Panc1 (cell line): ENCODE measurements around the gene ZDBF2. TPM values are rescaled to one million over a fixed set of nuclear protein-coding genes. Genes with fewer than 3 reads are reported as not detected.

Experiments used
- ATAC-seq: fragments of 200-7000 bp; cut with Tn5 transposase; 2 replicates; pipeline ENCODE4 v1.9.1; 2020; ENCODE audit warnings: mild to moderate bottlenecking, moderate library complexity
- BruUV-seq: library from RNA; stranded (reverse); fragments of 400-500 nt; replicated peaks from 2 replicates; lab custom pipeline; 2021; lab: Mats Ljungman, UMichigan
- CTCF ChIA-PET: fragments of 300-600 bp; sonication (Branson Sonifier 250); formaldehyde crosslinking; loops from one replicate; lab custom pipeline; 2022; ENCODE audit warnings: antibody characterized with exemption; lab: Charles Lee
- POLR2A ChIA-PET: fragments of 300-600 bp; sonication (Branson Sonifier 250); formaldehyde crosslinking; loops from one replicate; lab custom pipeline; 2022; ENCODE audit warnings: antibody characterized with exemption; lab: Charles Lee
- DNase-seq: peaks from one replicate; pipeline ENCODE4 v3.0.0-alpha.2; 2010; ENCODE audit warnings: low read depth, low spot score
- H3K27ac ChIP-seq: 2 replicates; pipeline ENCODE4 v1.5.1; 2011; ENCODE audit warnings: mild to moderate bottlenecking, low read length, inconsistent platforms
- H3K27me3 ChIP-seq: fragments of 200-500 bp; sonication (Bioruptor generic); 2 replicates; pipeline ENCODE4 v1.6.0; 2014; ENCODE audit warnings: low read length, inconsistent platforms; ENCODE audit not compliant: control insufficient read depth, insufficient read depth
- H3K36me3 ChIP-seq: fragments of 200-500 bp; sonication (Bioruptor generic); 2 replicates; pipeline ENCODE4 v1.5.1; 2014; ENCODE audit warnings: inconsistent platforms, mild to moderate bottlenecking, low read length, moderate library complexity; ENCODE audit not compliant: control insufficient read depth, insufficient read depth
- H3K4me1 ChIP-seq: 2 replicates; pipeline ENCODE4 v1.5.1; 2011; ENCODE audit warnings: inconsistent platforms, mild to moderate bottlenecking, low read length, moderate library complexity; ENCODE audit not compliant: control insufficient read depth, insufficient read depth
- H3K4me3 ChIP-seq, 2 experiments: 2 replicates each; pipeline ENCODE4 v1.5.1; 2011 to 2012; ENCODE audit warnings: low read depth in 2 of 2, low read length in 2 of 2, mild to moderate bottlenecking in 2 of 2, inconsistent platforms in 1 of 2, moderate library complexity in 1 of 2
- H3K9me3 ChIP-seq: fragments of 200-500 bp; sonication (Bioruptor generic); 2 replicates; pipeline ENCODE4 v1.5.1; 2014; ENCODE audit warnings: low read depth, mild to moderate bottlenecking, inconsistent platforms, low read length, moderate library complexity; ENCODE audit not compliant: control insufficient read depth, insufficient read depth
- POLR2AphosphoS5 ChIP-seq: IDR thresholded peaks from 2 replicates; pipeline ENCODE4 v1.6.1; 2012; ENCODE audit warnings: mild to moderate bottlenecking, low read depth, low read length, moderate library complexity
- SIN3A ChIP-seq: IDR thresholded peaks from 2 replicates; pipeline ENCODE4 v1.6.1; 2012; ENCODE audit warnings: low read depth, mild to moderate bottlenecking, low read length, moderate library complexity, borderline replicate concordance; ENCODE audit not compliant: insufficient read depth
- TCF7L2 ChIP-seq: IDR thresholded peaks from 2 replicates; pipeline ENCODE4 v1.6.1; 2011; ENCODE audit warnings: mild to moderate bottlenecking, low read depth, low read length, inconsistent platforms
- in situ Hi-C: cut with HindIII; loops from 2 replicates; pipeline ENCODE4 v1.10.0; 2016; ENCODE audit warnings: low sequenced_read_pairs, low pct_unique_long_range_greater_than_20kb
- intact Hi-C: fragments of 100-400 bp; cut with micrococcal nuclease; formaldehyde crosslinking; loops from one replicate; pipeline ENCODE4 v1.10.0; 2022; ENCODE audit not compliant: unreplicated experiment
- total RNA-seq: library from RNA; stranded (reverse); gene quantifications from one replicate; pipeline ENCODE4 v1.2.1, GENCODE V29; 2021; ENCODE audit not compliant: unreplicated experiment
- TF ChIP-seq, protein P1 (sequence below), 2 experiments: IDR thresholded peaks; 2 replicates each; pipeline ENCODE4 v1.6.1; 2011 to 2012; ENCODE audit warnings: low read depth in 2 of 2, control low read depth in 1 of 2, low read length in 1 of 2, mild to moderate bottlenecking in 1 of 2, moderate library complexity in 1 of 2; ENCODE audit not compliant: insufficient read depth in 1 of 2
- TF ChIP-seq, protein P2 (sequence below): fragments of 450-650 bp; IDR thresholded peaks from 2 replicates; pipeline ENCODE4 v1.5.1; 2017; ENCODE audit warnings: mild to moderate bottlenecking

The ZDBF2 gene
- total RNA-seq, 1 experiment from 2014 or later = 4.2 TPM

DNA sequence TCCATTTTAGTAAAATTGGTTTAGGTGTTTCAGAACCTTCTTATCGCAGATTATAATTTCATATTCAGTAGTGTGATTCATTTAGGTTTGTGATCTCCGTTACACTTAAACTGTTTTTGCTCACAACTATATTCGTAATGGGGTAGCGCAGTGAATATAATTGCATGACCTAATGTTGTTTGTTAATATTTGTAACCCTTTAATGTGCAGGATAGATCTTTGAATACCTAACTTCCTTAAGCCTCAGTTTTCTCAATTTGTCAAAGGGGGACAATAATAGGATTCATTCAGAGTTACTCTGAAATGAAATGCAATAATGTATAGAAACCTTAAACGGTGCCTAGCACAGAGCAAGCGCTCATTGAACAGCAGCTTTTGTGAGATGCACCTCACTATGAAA is 558 bp upstream of the ZDBF2 start:
- H3K27me3 ChIP-seq = peaks cover 12% of the 10 kb centered on the region
- H3K4me3 ChIP-seq = peak overlapping the region; percentile 55 to 60
- POLR2A ChIA-PET = interaction anchor here (0.6 kb wide), 1 partner anchor 1473 kb away, joined by 3 read pairs; no protein-coding TSS in a partner anchor
- intact Hi-C loops (no loop called here), in situ Hi-C loops (no loop called here)
- H3K36me3 ChIP-seq = no peaks in the 10 kb centered on the region; the same call in 1 of the 2 replicates
- H3K4me1 ChIP-seq = no peaks in the 10 kb centered on the region
- CTCF ChIA-PET = no interaction called here
- no peaks in the 10 kb centered on the region for H3K9me3 ChIP-seq
- no TSS peak for BruUV-seq
- TF ChIP-seq, protein P1, sequence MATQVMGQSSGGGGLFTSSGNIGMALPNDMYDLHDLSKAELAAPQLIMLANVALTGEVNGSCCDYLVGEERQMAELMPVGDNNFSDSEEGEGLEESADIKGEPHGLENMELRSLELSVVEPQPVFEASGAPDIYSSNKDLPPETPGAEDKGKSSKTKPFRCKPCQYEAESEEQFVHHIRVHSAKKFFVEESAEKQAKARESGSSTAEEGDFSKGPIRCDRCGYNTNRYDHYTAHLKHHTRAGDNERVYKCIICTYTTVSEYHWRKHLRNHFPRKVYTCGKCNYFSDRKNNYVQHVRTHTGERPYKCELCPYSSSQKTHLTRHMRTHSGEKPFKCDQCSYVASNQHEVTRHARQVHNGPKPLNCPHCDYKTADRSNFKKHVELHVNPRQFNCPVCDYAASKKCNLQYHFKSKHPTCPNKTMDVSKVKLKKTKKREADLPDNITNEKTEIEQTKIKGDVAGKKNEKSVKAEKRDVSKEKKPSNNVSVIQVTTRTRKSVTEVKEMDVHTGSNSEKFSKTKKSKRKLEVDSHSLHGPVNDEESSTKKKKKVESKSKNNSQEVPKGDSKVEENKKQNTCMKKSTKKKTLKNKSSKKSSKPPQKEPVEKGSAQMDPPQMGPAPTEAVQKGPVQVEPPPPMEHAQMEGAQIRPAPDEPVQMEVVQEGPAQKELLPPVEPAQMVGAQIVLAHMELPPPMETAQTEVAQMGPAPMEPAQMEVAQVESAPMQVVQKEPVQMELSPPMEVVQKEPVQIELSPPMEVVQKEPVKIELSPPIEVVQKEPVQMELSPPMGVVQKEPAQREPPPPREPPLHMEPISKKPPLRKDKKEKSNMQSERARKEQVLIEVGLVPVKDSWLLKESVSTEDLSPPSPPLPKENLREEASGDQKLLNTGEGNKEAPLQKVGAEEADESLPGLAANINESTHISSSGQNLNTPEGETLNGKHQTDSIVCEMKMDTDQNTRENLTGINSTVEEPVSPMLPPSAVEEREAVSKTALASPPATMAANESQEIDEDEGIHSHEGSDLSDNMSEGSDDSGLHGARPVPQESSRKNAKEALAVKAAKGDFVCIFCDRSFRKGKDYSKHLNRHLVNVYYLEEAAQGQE (IDR thresholded peaks at IDR 0.05; ENCODE audit: insufficient read depth in 1 of 2, low read depth in 2 of 2, low read length in 1 of 2) = no peak
- TF ChIP-seq, protein P2, sequence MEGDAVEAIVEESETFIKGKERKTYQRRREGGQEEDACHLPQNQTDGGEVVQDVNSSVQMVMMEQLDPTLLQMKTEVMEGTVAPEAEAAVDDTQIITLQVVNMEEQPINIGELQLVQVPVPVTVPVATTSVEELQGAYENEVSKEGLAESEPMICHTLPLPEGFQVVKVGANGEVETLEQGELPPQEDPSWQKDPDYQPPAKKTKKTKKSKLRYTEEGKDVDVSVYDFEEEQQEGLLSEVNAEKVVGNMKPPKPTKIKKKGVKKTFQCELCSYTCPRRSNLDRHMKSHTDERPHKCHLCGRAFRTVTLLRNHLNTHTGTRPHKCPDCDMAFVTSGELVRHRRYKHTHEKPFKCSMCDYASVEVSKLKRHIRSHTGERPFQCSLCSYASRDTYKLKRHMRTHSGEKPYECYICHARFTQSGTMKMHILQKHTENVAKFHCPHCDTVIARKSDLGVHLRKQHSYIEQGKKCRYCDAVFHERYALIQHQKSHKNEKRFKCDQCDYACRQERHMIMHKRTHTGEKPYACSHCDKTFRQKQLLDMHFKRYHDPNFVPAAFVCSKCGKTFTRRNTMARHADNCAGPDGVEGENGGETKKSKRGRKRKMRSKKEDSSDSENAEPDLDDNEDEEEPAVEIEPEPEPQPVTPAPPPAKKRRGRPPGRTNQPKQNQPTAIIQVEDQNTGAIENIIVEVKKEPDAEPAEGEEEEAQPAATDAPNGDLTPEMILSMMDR = no peak
- TF ChIP-seq TCF7L2 (no peak), POLR2AphosphoS5 (no peak), SIN3A (no peak)
- DNase-seq (no peak), ATAC-seq (no peak)
- no peak overlapping the region for H3K27ac ChIP-seq

DNA sequence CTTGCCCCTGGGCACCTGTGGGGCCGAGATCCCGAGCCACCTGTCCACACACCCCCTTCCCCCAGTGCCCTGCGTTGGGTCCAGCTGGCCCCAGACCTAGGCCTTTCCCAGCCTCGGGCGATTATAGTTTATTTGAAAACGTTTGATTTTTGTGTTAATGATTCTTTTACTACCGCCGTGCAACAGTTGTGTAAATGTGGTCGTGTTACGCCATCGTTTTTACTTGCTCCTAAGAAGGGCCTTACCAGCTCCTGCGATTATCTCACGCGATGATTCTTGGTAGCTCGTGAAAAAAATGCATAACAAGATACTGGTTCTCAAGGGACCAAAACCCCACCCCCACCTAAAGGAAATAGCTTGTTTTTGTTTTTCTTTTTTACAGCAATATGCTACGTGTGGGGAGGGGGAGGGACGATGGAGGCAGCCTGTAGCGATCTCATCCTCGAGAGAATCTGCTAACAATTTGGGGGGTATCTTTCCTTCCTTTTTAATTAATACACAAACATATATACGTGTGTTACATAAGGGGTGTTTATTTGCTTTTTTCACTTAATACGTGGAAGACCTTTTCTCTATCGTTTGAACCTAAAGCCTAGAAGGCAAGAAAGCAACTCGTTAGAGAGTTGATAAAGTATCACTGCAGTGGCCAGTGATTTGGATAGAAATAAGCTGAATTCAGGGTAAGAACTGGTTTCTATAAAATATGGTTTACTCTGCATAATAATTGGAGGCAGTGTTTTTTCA is 1.0 kb downstream of the ZDBF2 start:
- BruUV-seq = TSS peak; percentile 78

More for the DNA sequence above, 1.0 kb downstream of the ZDBF2 start:
- H3K9me3 ChIP-seq = no peaks in the 10 kb centered on the region
- H3K4me1 ChIP-seq = no peaks in the 10 kb centered on the region
- in situ Hi-C loops = no loop called here
- H3K27ac ChIP-seq = peak overlapping the region; percentile 21; the same call in 1 of the 2 replicates
- H3K4me3 ChIP-seq = peak overlapping the region; percentile 55 to 60
- intact Hi-C loops = no loop called here
- ChIA-PET POLR2A (no interaction called here), CTCF (no interaction called here)
- ATAC-seq (peak; percentile 63), DNase-seq (no peak)
- H3K27me3 ChIP-seq = peaks cover 12% of the 10 kb centered on the region
- H3K36me3 ChIP-seq = no peaks in the 10 kb centered on the region; the same call in 1 of the 2 replicates
- TF ChIP-seq, protein P1 (IDR thresholded peaks at IDR 0.05; ENCODE audit: insufficient read depth in 1 of 2, low read depth in 2 of 2, low read length in 1 of 2) = no peak
- TF ChIP-seq POLR2AphosphoS5 (no peak), SIN3A (no peak), TCF7L2 (no peak)
- TF ChIP-seq, protein P2 = no peak
